Tibial artery (tissue), 4 donors: Measurements from ENCODE around the gene SDK1.

Experiments
- DNase-seq, 2 donors: peaks; one replicate each; pipeline ENCODE4 v3.0.0-alpha.2; 2019
- H3K27ac ChIP-seq, 2 donors: fragments of 200-600 bp; sonication (generic) in 1 of 2; 1 replicate in 1 of 2; 2 replicates in 1 of 2; pipeline ENCODE4 v1.5.1; 2018 to 2019; ENCODE audit warnings: mild to moderate bottlenecking in 1 of 2
- H3K27me3 ChIP-seq, 2 donors: fragments of 200-600 bp; sonication (generic) in 1 of 2; one replicate each; pipeline versions ENCODE4 v1.5.1 to v1.6.0; 2016 to 2019
- H3K36me3 ChIP-seq, 3 donors: fragments of 200-600 bp; sonication (generic) in 2 of 3; one replicate each; pipeline ENCODE4 v1.5.1; 2016 to 2019; ENCODE audit warnings: mild to moderate bottlenecking in 2 of 3
- H3K4me1 ChIP-seq, 4 donors: fragments of 200-600 bp; sonication (generic) in 2 of 4; 1 replicate in 3 of 4; 2 replicates in 1 of 4; pipeline ENCODE4 v1.5.1; 2016 to 2019
- H3K4me3 ChIP-seq, 2 donors: fragments of 200-600 bp; sonication (generic) in 1 of 2; 1 replicate in 1 of 2; 2 replicates in 1 of 2; pipeline ENCODE4 v1.5.1; 2018 to 2019; ENCODE audit warnings: mild to moderate bottlenecking in 2 of 2
- H3K9me3 ChIP-seq, 3 donors: fragments of 200-600 bp; sonication (generic) in 1 of 3; one replicate each; pipeline ENCODE4 v1.5.1; 2016 to 2019
- CTCF ChIP-seq, 2 experiments: fragments of 200-600 bp in 1 of 2; fragments of 450-650 bp in 1 of 2; IDR thresholded peaks; one replicate each; pipeline ENCODE4 v1.5.1; 2017 to 2019; ENCODE audit warnings: antibody characterized with exemption in 2 of 2, mild to moderate bottlenecking in 1 of 2, moderate library complexity in 1 of 2
- intact Hi-C: fragments of 100-400 bp; cut with DNase I; formaldehyde crosslinking; loops from one replicate; pipeline ENCODE4 v1.15.0; 2023; ENCODE audit warnings: low total_unique reads

SDK1 gene

GRCh38 chr7:3393862-3394261 lies 92.8 kb downstream of the SDK1 start:
- Histone ChIP-seq H3K27me3 (no peaks in the 10 kb centered on the region), H3K36me3 (no peaks in the 10 kb centered on the region), H3K4me3 (no peak overlapping the region), H3K4me1 (no peaks in the 10 kb centered on the region), H3K9me3 (peaks cover 0 to 18% (median 0%) of the 10 kb centered on the region in 3 donors), H3K27ac (no peak overlapping the region)
- DNase-seq = no peak
- no peak for TF ChIP-seq CTCF (IDR thresholded peaks at IDR 0.05)
- intact Hi-C loops = no loop called here

GRCh38 chr7:3397324-3397723 lies 96.3 kb downstream of the SDK1 start:
- Histone ChIP-seq H3K9me3 (peaks cover 0 to 18% (median 0%) of the 10 kb centered on the region in 3 donors), H3K4me3 (no peak overlapping the region), H3K4me1 (no peaks in the 10 kb centered on the region), H3K27me3 (no peaks in the 10 kb centered on the region), H3K27ac (no peak overlapping the region), H3K36me3 (no peaks in the 10 kb centered on the region)
- no peak for DNase-seq
- intact Hi-C loops = no loop called here
- no peak for TF ChIP-seq CTCF (IDR thresholded peaks at IDR 0.05)

GRCh38 chr7:3399858-3400257 lies 98.8 kb downstream of the SDK1 start:
- intact Hi-C loops = no loop called here
- no peak for TF ChIP-seq CTCF (IDR thresholded peaks at IDR 0.05)

GRCh38 chr7:3404501-3404900 lies 103.4 kb downstream of the SDK1 start:
- H3K36me3 ChIP-seq = no peaks in the 10 kb centered on the region
- H3K27me3 ChIP-seq = no peaks in the 10 kb centered on the region
- no peaks in the 10 kb centered on the region for H3K9me3 ChIP-seq
- H3K4me3 ChIP-seq = no peak overlapping the region
- intact Hi-C loops = no loop called here
- no peak overlapping the region for H3K27ac ChIP-seq
- no peak for DNase-seq
- peaks cover 0 to 25% (median 4%) of the 10 kb centered on the region in 4 donors for H3K4me1 ChIP-seq
- TF ChIP-seq CTCF (IDR thresholded peaks at IDR 0.05) = no peak

More at GRCh38 chr7:3399858-3400257, 98.8 kb downstream of the SDK1 start:
- Histone ChIP-seq H3K27me3 (no peaks in the 10 kb centered on the region), H3K27ac (no peak overlapping the region), H3K36me3 (no peaks in the 10 kb centered on the region), H3K4me3 (no peak overlapping the region), H3K4me1 (peaks cover 0 to 11% (median 3%) of the 10 kb centered on the region in 4 donors), H3K9me3 (peaks cover 0 to 6% (median 0%) of the 10 kb centered on the region in 3 donors)
- no peak for DNase-seq

- no peaks in the 10 kb centered on the region for H3K27me3 ChIP-seq
- H3K4me1 ChIP-seq = peaks cover 0 to 28% (median 4%) of the 10 kb centered on the region in 4 donors
- no peak for TF ChIP-seq CTCF (IDR thresholded peaks at IDR 0.05)
- H3K9me3 ChIP-seq = no peaks in the 10 kb centered on the region
- no peak overlapping the region for H3K4me3 ChIP-seq
- DNase-seq = no peak
- H3K27ac ChIP-seq = no peak overlapping the region
- no peaks in the 10 kb centered on the region for H3K36me3 ChIP-seq
- intact Hi-C loops = no loop called here
Observed at GRCh38 chr7:3408814-3409595, 108.0 kb downstream of the SDK1 start.
